Measurements from ENCODE around the gene NEUROD6.
A peak's percentile ranks its signal among the peaks of the same experiment; 100 is the strongest.

NEUROD6 gene

DNA sequence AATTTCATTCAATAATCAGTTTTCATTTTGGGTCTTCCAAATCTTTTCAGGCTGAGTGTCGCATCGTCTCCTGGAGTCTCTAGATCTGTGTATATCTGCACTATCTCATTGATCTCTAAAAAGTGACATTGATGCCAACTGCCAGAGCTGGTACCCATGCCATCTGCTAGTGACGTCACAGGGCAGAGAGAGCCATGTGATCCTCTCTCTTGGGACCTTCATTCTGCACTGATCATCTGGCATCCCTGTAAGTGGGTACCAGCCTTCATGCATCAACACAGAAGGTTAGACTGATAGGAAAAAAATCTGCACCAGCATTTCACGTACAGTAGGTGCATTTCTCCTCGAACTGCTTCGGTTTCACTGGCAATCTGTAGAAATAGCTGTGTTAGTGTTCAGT is at the start of gene NEUROD6:
TSS of gene NEUROD6 (minus strand) at position 124 of the 400 bp plus-strand sequence. CDS start 1,458 bp downstream, outside the sequence.
- no peak for TF ChIP-seq CTCF (IDR thresholded peaks at IDR 0.05)

GRCh38 chr7:31384466-31384865 is 43.9 kb upstream of the NEUROD6 start:
- TF ChIP-seq CTCF (IDR thresholded peaks at IDR 0.05), result no peak

- no peak for TF ChIP-seq CTCF (IDR thresholded peaks at IDR 0.05)
Measured at GRCh38 chr7:31382722-31383121, 42.2 kb upstream of the NEUROD6 start.

GRCh38 chr7:31373337-31374289 is 33.1 kb upstream of the NEUROD6 start:
- TF ChIP-seq CTCF (IDR thresholded peaks at IDR 0.05), result peak; percentile 66

DNA sequence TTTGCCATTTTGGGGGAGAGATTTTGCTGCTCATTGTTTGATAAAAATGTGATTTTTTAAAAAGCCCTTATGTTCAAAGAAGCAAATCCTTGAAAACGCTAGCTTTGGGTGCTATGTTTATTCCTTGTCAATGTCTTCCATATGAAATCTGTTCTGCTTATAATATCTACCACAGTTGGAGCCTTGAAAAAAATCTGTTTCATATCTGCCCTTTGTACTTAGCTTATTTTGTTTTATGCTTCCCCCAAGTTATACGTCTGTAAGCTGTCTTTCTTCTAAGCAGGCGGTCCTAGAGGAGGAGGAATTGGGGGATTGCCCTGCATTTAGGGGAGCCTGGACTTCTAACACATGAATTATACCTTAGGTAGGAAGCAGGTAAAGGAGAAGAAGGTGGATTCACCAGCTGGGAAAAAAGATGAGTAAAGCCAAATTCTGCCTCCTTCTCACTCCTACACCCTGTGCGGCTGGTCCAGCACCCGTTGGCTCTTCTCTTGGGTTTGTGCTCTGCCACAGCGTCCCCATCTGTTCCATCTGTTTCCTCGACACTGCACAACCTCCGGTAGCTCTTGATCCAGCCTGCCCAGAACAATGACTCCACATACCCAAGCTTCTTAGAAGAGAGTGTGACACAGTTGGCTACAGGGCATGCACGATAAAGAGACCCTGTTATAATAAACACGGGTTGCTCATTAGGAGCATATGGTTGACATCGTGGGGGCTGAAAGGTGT is 31.9 kb upstream of the NEUROD6 start:
- no peak for TF ChIP-seq CTCF (IDR thresholded peaks at IDR 0.05)

DNA sequence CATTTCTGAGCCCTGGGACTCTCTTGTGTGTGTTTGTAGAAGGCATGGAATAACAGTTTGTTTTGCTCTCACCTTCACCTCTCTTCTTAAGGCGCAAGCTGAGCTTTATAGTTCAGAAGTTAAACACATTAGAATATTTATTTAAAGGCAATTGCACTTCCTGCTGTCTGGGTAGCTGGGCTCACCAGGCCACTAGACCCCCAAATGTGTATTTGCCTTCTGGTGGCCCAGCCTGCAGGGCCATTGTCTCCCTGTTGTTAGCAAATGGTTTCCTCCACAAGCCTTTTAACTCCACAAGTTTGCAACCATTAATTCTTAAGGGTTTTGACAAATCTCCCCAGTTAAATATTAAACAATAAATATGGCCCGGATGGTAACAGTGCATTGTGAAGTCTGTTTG is 31.1 kb upstream of the NEUROD6 start:
- TF ChIP-seq CTCF (IDR thresholded peaks at IDR 0.05), result no peak

GRCh38 chr7:31370609-31371008 is 30.1 kb upstream of the NEUROD6 start:
- TF ChIP-seq CTCF (IDR thresholded peaks at IDR 0.05), result no peak

Measured in LNCAP (cell line).